ENCODE measurements around the gene UGCG.
"Not testable (repeated sequence)": the region's sequence is repeated elsewhere in the genome, so short reads cannot be mapped to it uniquely, and the experiment has no call there.

The UGCG gene

GRCh38 chr9:111895996-111896941, at the start of gene UGCG:
TSS of gene UGCG (plus strand) at chr9:111896814. CDS start at chr9:111897216, 402 bp downstream.
- DNase-seq (ENCODE audit: low read depth in 2 of 3, low spot score in 1 of 3) = peak; percentile 75 to 82 (median 78)

- DNase-seq (ENCODE audit: low read depth in 2 of 3, low spot score in 1 of 3) = no peak
Observed at GRCh38 chr9:111851553-111851952, 45.1 kb upstream of the UGCG start.

DNA sequence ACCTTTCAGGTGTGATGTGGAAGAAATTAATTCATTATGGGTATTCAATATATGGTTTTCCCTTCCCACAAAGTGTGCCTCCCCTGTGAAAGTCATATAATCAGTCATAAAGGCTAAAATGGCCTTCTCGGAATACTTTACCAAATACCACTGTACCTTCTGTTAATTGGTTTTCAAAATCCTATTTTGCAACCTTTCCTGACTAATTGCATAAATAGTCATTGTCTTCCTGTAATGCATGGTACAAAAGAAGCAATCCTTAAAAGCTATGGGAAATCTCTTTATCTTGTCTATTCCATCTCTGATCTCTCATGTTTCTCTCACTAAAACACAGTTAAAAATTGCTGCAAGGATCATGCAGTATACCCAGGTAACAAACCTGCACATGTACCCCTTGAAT, 44.3 kb upstream of the UGCG start:
- no peak for DNase-seq (ENCODE audit: low read depth in 2 of 3, low spot score in 1 of 3)

DNA sequence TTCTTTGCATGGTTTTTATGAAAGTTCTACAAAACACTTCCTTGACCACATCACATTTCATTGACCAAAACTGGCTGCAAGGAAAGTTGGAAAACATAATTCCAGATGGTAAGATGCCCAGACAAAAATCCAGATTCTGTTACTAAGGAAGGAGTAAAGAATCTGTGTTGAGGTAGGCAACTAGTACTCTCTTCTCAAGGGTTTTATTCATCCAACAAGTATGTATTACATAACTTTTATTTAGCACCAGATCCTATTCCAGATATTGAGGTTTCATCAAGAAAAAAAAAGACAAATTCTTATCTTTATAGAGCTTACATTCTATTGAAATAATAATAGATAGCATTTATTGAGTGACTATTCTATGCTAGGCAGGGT, 43.2 kb upstream of the UGCG start:
- no peak for DNase-seq (ENCODE audit: low read depth in 2 of 3, low spot score in 1 of 3)

DNA sequence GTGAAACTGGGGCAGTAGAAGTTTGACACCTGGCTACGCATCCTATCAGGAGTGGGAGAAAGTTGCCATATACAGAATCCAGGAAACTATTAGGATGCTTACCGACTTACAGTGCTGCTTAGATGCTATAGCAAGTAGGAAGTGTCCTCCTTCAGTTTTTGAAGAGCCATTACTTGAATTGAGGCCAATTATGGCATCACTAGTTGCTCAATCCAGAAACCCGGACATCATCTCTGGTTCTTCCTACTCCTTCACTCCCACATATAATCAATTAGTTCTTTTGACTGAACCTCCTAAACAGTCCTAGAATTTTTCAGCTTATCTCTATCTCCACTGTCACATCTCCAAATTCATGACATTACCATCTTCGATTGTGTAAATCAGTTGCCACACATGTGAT, 41.8 kb upstream of the UGCG start:
- no peak for DNase-seq (ENCODE audit: low read depth in 2 of 3, low spot score in 1 of 3)

- no peak for DNase-seq (ENCODE audit: low read depth in 2 of 3, low spot score in 1 of 3)
Observed at GRCh38 chr9:111857555-111858211, 38.9 kb upstream of the UGCG start.

GRCh38 chr9:111860443-111860842, 36.2 kb upstream of the UGCG start:
- no peak for DNase-seq (ENCODE audit: low read depth in 2 of 3, low spot score in 1 of 3)

GRCh38 chr9:111863636-111864035, 33.0 kb upstream of the UGCG start:
- DNase-seq (ENCODE audit: low read depth in 2 of 3, low spot score in 1 of 3) = no peak

GRCh38 chr9:111866976-111867375, 29.6 kb upstream of the UGCG start:
- DNase-seq (ENCODE audit: low read depth in 2 of 3, low spot score in 1 of 3) = no peak

GRCh38 chr9:111868475-111868874, 28.1 kb upstream of the UGCG start:
- no peak for DNase-seq (ENCODE audit: low read depth in 2 of 3, low spot score in 1 of 3)

DNA sequence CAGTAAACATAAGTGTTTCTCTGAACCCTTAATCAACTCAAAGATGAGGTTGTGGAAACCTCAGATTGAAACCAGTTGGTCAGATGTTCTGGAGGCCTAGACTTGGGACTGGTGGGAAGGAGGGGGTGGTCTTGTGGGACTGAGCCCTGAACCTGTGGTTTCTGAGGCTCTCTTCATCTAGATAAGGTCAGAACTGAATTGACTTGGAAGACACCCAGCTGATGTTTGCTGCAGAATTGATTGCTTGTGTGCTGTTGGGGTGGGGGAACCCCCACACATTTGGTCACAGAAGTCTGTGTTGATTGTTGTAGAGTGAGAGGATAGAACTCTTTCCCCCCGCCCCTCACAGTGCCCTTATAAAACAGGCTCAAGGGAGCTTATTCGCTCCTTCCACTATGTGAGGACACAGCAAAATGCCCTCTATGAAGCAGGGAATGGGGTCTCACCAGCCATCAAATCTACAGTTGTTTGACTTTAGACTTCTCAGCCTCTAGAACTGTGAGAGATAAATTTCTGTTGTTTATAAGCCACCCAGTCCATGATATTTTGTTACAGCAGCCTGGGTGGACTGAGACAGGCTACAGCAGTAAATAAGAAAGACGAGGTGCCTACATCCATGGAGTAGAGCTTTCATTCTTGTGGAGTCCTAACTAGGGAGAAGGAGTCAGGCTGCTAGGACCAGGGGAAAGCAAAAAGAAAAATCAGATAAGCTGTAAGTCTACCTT, 25.7 kb upstream of the UGCG start:
- peak in 2 of 3 donors; percentile 12 to 18 for DNase-seq (ENCODE audit: low read depth in 2 of 3, low spot score in 1 of 3)

DNA sequence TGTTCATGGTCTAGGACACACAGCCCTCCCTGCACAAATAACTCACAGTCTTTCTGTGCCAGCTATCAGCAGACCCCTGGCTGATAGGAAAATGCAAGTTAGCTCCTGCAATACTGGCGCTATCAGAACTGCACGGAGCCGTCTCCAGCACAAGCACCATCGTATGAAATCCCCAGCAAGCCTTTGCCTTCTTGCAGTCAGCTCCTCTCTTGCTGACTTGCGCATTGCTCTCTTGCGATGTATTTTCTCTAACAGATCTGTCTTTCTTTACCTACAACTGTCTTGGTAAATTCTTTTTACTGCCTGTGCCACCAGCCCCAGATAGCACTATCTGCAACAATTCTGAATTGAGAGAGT, 25.1 kb upstream of the UGCG start:
- no peak for DNase-seq (ENCODE audit: low read depth in 2 of 3, low spot score in 1 of 3)

- no peak for DNase-seq (ENCODE audit: low read depth in 2 of 3, low spot score in 1 of 3)
Observed at GRCh38 chr9:111872886-111873285, 23.7 kb upstream of the UGCG start.

DNA sequence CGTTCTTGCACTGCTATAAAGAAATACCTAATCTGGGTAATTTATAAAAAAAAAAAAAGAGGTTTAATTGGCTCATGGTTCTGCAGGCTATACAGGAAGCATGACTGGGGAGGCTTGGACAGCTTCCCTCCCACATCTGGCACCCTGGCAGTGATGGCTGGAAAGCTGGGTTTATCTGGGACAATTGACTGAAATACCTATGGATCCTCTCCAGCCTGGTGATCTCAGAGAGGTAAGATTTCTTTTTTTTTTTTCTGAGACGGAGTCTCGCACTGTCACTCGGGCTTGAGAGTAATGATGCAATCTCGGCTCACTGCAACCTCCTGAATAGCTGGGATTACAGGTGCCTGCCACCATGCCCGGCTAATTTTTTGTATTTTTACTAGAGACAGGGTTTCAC, 22.7 kb upstream of the UGCG start:
- DNase-seq (ENCODE audit: low read depth in 2 of 3, low spot score in 1 of 3) = no peak

- no peak for DNase-seq (ENCODE audit: low read depth in 2 of 3, low spot score in 1 of 3)
Observed at GRCh38 chr9:111874500-111874899, 22.1 kb upstream of the UGCG start.

DNA sequence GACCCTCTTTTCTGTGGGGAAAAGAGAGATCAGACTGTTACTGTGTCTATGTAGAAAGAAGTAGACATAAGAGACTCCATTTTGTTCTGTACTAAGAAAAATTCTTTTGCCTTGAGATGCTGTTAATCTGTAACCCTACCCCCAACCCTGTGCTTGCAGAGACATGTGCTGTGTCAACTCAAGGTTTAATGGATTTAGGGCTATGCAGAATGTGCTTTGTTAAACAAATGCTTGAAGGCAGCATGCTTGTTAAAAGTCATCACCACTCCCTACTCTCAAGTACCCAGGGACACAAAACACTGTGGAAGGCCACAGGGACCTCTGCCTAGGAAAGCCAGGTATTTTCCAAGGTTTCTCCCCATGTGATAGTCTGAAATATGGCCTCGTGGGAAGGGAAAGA, 21.3 kb upstream of the UGCG start:
- not testable (repeated sequence) for DNase-seq (ENCODE audit: low read depth in 2 of 3, low spot score in 1 of 3)

DNA sequence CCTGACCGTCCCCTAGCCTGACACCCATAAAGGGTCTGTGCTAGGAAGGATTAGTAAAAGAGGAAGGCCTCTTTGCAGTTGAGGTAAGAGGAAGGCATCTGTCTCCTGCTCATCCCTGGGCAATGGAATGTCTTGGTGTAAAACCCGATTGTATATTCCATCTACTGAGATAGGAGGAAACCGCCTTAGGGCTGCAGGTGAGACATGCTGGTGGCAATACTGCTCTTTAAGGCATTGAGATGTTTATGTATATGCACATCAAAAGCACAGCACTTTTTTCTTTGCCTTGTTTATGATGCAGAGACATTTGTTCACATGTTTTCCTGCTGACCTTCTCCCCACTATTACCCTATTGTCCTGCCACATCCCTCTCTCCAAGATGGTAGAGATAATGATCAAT, 20.9 kb upstream of the UGCG start:
- not testable (repeated sequence) for DNase-seq (ENCODE audit: low read depth in 2 of 3, low spot score in 1 of 3)

GRCh38 chr9:111876179-111876578, 20.4 kb upstream of the UGCG start:
- DNase-seq (ENCODE audit: low read depth in 2 of 3, low spot score in 1 of 3) = no peak

- DNase-seq (ENCODE audit: low read depth in 2 of 3, low spot score in 1 of 3) = no peak
Observed at GRCh38 chr9:111877420-111877819, 19.2 kb upstream of the UGCG start.

DNA sequence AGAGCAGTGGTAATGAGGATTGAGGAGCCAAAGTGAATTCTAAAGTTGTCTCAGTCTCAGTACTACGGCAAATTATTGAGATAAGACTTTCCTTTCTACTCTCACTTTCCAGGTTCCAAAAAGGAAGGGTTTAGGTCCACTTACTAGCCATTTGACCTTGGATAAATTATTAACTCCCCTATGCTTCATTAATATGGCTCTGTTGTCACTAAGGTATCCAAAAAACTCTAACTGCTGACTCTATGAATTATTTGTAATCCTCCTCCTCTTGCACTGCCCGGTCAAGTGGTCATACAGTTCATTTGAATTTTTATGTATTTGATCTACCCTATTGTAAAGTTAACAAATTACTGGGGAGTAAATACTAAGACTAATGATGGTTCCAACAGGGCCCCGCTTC, 17.7 kb upstream of the UGCG start:
- no peak for DNase-seq (ENCODE audit: low read depth in 2 of 3, low spot score in 1 of 3)

DNA sequence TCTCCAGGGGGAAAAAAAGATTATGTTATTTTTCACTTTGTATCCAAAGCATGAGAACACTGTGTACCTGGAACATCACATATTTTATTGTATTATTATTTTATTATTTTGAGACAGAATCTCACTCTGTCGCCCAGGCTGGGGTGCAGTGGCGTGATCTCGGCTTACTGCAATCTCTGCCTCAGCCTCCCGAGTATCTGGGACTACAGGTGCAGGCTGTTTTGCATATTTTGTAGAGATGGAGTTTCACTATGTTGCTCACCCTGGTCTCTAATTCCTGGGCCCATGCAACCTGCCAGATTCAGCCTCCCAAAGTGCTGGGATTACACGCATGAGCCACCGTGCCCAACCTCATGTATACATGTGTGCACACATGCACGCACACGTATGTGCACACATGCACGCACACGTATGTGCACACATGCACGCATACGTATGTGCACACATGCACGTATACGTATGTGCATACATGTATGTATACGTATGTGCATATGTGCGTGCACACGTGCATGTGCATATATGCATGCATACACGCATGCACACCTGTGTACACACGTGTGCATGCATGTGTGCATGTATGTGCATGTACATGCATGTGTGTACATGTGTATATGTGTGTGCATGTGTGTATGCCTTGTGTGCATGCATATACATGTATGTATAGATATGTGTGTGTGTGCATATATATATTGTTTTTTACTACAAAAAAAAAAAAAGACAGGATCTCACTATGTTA, 9.5 kb upstream of the UGCG start:
- DNase-seq (ENCODE audit: low read depth in 2 of 3, low spot score in 1 of 3) = no peak
